ENCODE results near the gene CCNG2. TPM values are rescaled to one million over a fixed set of nuclear protein-coding genes. Genes with fewer than 3 reads are reported as not detected.

The CCNG2 gene
- total RNA-seq, 1 experiment from 2014 or later: 21.3 TPM

- DNase-seq (ENCODE audit: low spot score): no peak
These were observed 9.8 kb upstream of the CCNG2 start for GRCh38 chr4:77147079-77147782.

GRCh38 chr4:77148078-77148477, 8.9 kb upstream of the CCNG2 start:
- DNase-seq (ENCODE audit: low spot score): no peak

- no peak for DNase-seq (ENCODE audit: low spot score)
These were observed 7.2 kb upstream of the CCNG2 start for GRCh38 chr4:77149789-77150188.

- DNase-seq (ENCODE audit: low spot score): no peak
These were observed 5.8 kb upstream of the CCNG2 start for GRCh38 chr4:77151241-77151640.

GRCh38 chr4:77152421-77152820, 4.6 kb upstream of the CCNG2 start:
- no peak for DNase-seq (ENCODE audit: low spot score)

- DNase-seq (ENCODE audit: low spot score): no peak
These were observed 4.0 kb upstream of the CCNG2 start for GRCh38 chr4:77153006-77153405.

- no peak for DNase-seq (ENCODE audit: low spot score)
These were observed 2.9 kb upstream of the CCNG2 start for GRCh38 chr4:77154065-77154464.

GRCh38 chr4:77154761-77155499, 2.1 kb upstream of the CCNG2 start:
- DNase-seq (ENCODE audit: low spot score): no peak

- DNase-seq (ENCODE audit: low spot score): no peak
These were observed 1.2 kb upstream of the CCNG2 start for GRCh38 chr4:77155631-77156452.

GRCh38 chr4:77156533-77156911, 485 bp upstream of the CCNG2 start:
- peak; percentile 99 for DNase-seq (ENCODE audit: low spot score)

GRCh38 chr4:77157859-77158486, 966 bp downstream of the CCNG2 start:
- DNase-seq (ENCODE audit: low spot score): peak; percentile 76

- no peak for DNase-seq (ENCODE audit: low spot score)
These were observed 1.5 kb downstream of the CCNG2 start for GRCh38 chr4:77158487-77158861.

- no peak for DNase-seq (ENCODE audit: low spot score)
These were observed 2.8 kb downstream of the CCNG2 start for GRCh38 chr4:77159806-77160205.

- no peak for DNase-seq (ENCODE audit: low spot score)
These were observed 6.6 kb downstream of the CCNG2 start for GRCh38 chr4:77163641-77164040.

GRCh38 chr4:77167173-77167572, 10.2 kb downstream of the CCNG2 start:
- no peak for DNase-seq (ENCODE audit: low spot score)

- no peak for DNase-seq (ENCODE audit: low spot score)
These were observed 10.9 kb downstream of the CCNG2 start for GRCh38 chr4:77167866-77168265.

- no peak for DNase-seq (ENCODE audit: low spot score)
These were observed 12.5 kb downstream of the CCNG2 start for GRCh38 chr4:77169481-77169880.

- DNase-seq (ENCODE audit: low spot score): no peak
These were observed 13.9 kb downstream of the CCNG2 start for GRCh38 chr4:77170926-77171325.

- DNase-seq (ENCODE audit: low spot score): peak; percentile 80
These were observed 15.3 kb downstream of the CCNG2 start for GRCh38 chr4:77172336-77172735.

- DNase-seq (ENCODE audit: low spot score): peak; percentile 44
These were observed 17.4 kb downstream of the CCNG2 start for GRCh38 chr4:77174426-77174825.

GRCh38 chr4:77175201-77175611, 18.2 kb downstream of the CCNG2 start:
- no peak for DNase-seq (ENCODE audit: low spot score)

- DNase-seq (ENCODE audit: low spot score): no peak
These were observed 19.6 kb downstream of the CCNG2 start for GRCh38 chr4:77176640-77177039.
